ENCODE data around the gene TPO.

DNA sequence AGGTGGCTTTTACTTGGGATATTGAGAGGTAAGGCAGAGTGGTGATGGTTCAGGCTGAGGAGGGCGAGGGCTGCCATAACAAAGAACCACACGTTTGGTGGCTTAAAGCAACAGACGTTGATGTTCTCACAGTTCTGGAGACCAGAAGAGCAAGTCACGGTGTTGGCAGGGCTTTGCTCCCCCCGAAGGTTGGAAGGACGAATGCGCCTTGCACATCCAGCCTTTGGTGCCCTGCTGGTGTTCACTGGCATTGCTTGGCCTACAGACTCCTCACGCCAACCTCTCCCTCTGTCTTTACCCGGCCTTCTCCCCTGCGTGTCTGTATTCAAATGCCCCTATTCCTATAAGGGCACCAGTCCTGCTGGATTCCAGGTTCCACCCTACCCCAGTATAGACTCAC, 125.4 kb downstream of the TPO start:
- TF ChIP-seq CTCF (IDR thresholded peaks at IDR 0.05; ENCODE audit: poor library complexity, severe bottlenecking), result peak; percentile 67
- TF ChIP-seq MXI1 (conservative IDR thresholded peaks at IDR 0.05; ENCODE audit: poor library complexity, severe bottlenecking), result no peak
- TF ChIP-seq EZH2 (IDR thresholded peaks at IDR 0.05; ENCODE audit: borderline replicate concordance, insufficient read depth, low read length, poor library complexity, severe bottlenecking), result no peak
- peak; percentile 54 for TF ChIP-seq RAD21 (conservative IDR thresholded peaks at IDR 0.05)
- peak; percentile 65 for TF ChIP-seq SMC3 (conservative IDR thresholded peaks at IDR 0.05; ENCODE audit: poor library complexity)
- TF ChIP-seq EP300 (conservative IDR thresholded peaks at IDR 0.05; ENCODE audit: poor library complexity, severe bottlenecking), result no peak
- no peak for TF ChIP-seq POLR2AphosphoS5 (IDR thresholded peaks at IDR 0.05)
